K562 (cell line): ENCODE results near the gene HDAC3.

Experiments used
- CREBBP ChIP-seq: IDR thresholded peaks from one replicate; pipeline ENCODE4 v1.6.1; 2012; ENCODE audit warnings: low read depth, mild to moderate bottlenecking, control low read depth, inconsistent platforms, low read length
- FOS ChIP-seq: IDR thresholded peaks from 3 replicates; pipeline ENCODE4 v1.6.1; 2011; ENCODE audit not compliant: insufficient read length; ENCODE audit errors: extremely low read depth
- GABPB2 ChIP-seq: fragments of 250-450 bp; sonication (Bioruptor Pico); conservative IDR thresholded peaks from 2 replicates; pipeline ENCODE4 v1.5.1; 2021; ENCODE audit warnings: mild to moderate bottlenecking
- GTF2F1 ChIP-seq: IDR thresholded peaks from 2 replicates; pipeline ENCODE4 v1.6.1; 2011; ENCODE audit warnings: low read depth, low read length, improper control_type of control experiment
- HIVEP1 ChIP-seq: fragments of 250-450 bp; sonication (Bioruptor Pico); IDR thresholded peaks from 2 replicates; pipeline ENCODE4 v1.4.0; 2020; ENCODE audit warnings: mild to moderate bottlenecking
- NR1H2 ChIP-seq: sonication (generic); formaldehyde crosslinking; IDR thresholded peaks from 2 replicates; pipeline ENCODE4 v1.4.0; 2020; ENCODE audit warnings: mild to moderate bottlenecking, missing genetic modification reagents
- POLR2A ChIP-seq: fragments of 450-650 bp; conservative IDR thresholded peaks from 2 replicates; pipeline ENCODE4 v1.6.1; 2016
- RAD21 ChIP-seq, 2 experiments: fragments of 250-450 bp in 1 of 2; fragments of 450-650 bp in 1 of 2; sonication (Bioruptor Pico) in 1 of 2; formaldehyde crosslinking in 1 of 2; IDR thresholded peaks in 1 of 2; conservative IDR thresholded peaks in 1 of 2; 2 replicates each; pipeline versions ENCODE4 v1.4.0 to v1.8.0; 2020 to 2022; ENCODE audit warnings: mild to moderate bottlenecking in 2 of 2, moderate library complexity in 1 of 2
- ZNF589 ChIP-seq: fragments of 200-800 bp; sonication (Bioruptor generic); IDR thresholded peaks from 2 replicates; pipeline ENCODE4 v1.6.1; 2016; ENCODE audit warnings: low read depth, missing genetic modification characterization, missing compliant biosample characterization
- TF ChIP-seq, protein P1 (sequence below), 3 experiments: IDR thresholded peaks in 2 of 3; conservative IDR thresholded peaks in 1 of 3; 2 replicates each; pipeline ENCODE4 v1.5.1; 2011 to 2012; ENCODE audit warnings: low read length in 3 of 3, mild to moderate bottlenecking in 3 of 3, control low read depth in 2 of 3, improper control_type of control experiment in 1 of 3, inconsistent platforms in 1 of 3, low read depth in 1 of 3, mixed read lengths in 1 of 3, moderate library complexity in 1 of 3; ENCODE audit not compliant: insufficient read depth in 2 of 3
- TF ChIP-seq, protein P2 (sequence below): fragments of 450-650 bp; IDR thresholded peaks from 2 replicates; pipeline ENCODE4 v1.6.1; 2017; ENCODE audit warnings: antibody characterized with exemption

DNA sequence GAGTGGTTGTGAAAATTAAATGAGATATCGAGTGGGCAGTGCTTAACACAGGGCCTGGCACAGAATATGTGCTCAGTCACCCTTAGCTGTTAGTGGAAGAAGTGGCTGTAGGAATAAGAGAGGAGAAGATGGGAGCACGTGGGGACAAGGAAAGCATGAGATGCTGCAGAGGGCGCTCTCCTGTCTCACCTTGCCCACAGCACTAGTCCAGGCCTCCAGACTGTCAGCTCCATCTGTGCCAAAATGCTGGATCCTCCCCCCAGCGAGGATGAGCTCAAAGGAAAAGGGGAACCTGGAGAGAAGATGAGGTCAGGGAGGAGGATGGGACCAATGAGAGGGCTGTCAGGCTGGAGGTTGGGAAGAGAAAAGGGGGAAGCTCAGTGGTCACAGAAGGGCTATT, 32.9 kb upstream of the HDAC3 start:
- TF ChIP-seq CREBBP (no peak), NR1H2 (CRISPR knock-in tag) (no peak), RAD21 (CRISPR knock-in tag; conservative IDR thresholded peaks at IDR 0.05 in 1 of 2, IDR thresholded peaks at IDR 0.05 in 1 of 2) (peak in 1 of 2 experiments; percentile 51; a peak in 2 of 4 replicates), POLR2A (0 out of 2 replicates have a peak, but pooled peaks have one; percentile 31), FOS (no peak), GABPB2 (CRISPR knock-in tag) (no peak), HIVEP1 (CRISPR knock-in tag) (no peak), GTF2F1 (no peak), ZNF589 (CRISPR knock-in tag) (no peak)
- TF ChIP-seq, protein P1, sequence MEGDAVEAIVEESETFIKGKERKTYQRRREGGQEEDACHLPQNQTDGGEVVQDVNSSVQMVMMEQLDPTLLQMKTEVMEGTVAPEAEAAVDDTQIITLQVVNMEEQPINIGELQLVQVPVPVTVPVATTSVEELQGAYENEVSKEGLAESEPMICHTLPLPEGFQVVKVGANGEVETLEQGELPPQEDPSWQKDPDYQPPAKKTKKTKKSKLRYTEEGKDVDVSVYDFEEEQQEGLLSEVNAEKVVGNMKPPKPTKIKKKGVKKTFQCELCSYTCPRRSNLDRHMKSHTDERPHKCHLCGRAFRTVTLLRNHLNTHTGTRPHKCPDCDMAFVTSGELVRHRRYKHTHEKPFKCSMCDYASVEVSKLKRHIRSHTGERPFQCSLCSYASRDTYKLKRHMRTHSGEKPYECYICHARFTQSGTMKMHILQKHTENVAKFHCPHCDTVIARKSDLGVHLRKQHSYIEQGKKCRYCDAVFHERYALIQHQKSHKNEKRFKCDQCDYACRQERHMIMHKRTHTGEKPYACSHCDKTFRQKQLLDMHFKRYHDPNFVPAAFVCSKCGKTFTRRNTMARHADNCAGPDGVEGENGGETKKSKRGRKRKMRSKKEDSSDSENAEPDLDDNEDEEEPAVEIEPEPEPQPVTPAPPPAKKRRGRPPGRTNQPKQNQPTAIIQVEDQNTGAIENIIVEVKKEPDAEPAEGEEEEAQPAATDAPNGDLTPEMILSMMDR (IDR thresholded peaks at IDR 0.05 in 2 of 3, conservative IDR thresholded peaks at IDR 0.05 in 1 of 3; ENCODE audit: insufficient read depth in 2 of 3, low read depth in 1 of 3, low read length in 3 of 3): peak; percentile 44 to 60 (median 52); a peak in 4 of 6 replicates
- TF ChIP-seq, protein P2, sequence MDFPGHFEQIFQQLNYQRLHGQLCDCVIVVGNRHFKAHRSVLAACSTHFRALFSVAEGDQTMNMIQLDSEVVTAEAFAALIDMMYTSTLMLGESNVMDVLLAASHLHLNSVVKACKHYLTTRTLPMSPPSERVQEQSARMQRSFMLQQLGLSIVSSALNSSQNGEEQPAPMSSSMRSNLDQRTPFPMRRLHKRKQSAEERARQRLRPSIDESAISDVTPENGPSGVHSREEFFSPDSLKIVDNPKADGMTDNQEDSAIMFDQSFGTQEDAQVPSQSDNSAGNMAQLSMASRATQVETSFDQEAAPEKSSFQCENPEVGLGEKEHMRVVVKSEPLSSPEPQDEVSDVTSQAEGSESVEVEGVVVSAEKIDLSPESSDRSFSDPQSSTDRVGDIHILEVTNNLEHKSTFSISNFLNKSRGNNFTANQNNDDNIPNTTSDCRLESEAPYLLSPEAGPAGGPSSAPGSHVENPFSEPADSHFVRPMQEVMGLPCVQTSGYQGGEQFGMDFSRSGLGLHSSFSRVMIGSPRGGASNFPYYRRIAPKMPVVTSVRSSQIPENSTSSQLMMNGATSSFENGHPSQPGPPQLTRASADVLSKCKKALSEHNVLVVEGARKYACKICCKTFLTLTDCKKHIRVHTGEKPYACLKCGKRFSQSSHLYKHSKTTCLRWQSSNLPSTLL: no peak
